Islet precursor cell (in vitro differentiated cells): ENCODE measurements around the gene SIRPD.
"Not testable (repeated sequence)": the region's sequence is repeated elsewhere in the genome, so short reads cannot be mapped to it uniquely, and the experiment has no call there.

Experiments used
- DNase-seq: peaks from one replicate; pipeline ENCODE4 v3.0.0-alpha.2; 2018

The SIRPD gene

DNA sequence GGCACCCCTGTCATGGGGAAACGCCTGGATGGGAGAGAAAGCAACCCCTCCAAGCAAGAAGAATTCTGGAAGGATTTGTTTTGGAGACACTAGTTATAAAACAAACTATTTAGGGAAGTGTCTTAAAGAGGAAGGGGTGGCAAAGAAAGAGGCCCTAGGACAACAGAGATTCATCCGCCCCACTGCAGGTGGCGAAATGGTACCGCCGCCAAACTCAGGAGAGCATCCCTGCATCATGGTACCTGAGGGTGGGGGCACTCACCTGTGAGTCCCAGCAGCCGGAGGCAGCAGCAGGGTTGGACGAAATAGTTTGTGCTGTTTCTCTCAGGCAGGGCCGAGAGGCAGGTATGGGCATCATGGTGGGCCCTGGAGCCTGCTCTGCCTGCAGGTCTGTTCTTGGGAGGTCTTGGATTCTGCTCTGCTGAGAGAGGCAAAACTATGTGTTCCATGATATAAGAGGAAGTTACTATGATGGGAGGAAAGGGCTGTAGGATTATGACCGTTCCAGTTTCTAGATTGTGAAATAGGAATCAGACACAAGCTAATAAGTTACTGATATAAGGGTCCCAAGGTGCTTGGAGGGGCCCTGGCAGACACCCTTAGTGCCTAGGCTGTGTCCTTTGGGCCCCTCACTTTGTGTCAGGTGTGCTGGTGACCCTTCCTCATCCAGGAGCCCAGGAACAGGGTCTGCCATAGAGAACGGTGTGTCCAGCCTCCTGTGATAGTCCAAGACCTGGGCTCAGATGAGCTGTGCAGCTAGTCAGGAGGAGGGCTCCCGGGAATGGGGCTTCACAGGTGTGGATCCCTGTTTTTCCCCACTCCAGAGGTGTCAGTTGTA, 20.4 kb downstream of the SIRPD start:
- DNase-seq = no peak

DNA sequence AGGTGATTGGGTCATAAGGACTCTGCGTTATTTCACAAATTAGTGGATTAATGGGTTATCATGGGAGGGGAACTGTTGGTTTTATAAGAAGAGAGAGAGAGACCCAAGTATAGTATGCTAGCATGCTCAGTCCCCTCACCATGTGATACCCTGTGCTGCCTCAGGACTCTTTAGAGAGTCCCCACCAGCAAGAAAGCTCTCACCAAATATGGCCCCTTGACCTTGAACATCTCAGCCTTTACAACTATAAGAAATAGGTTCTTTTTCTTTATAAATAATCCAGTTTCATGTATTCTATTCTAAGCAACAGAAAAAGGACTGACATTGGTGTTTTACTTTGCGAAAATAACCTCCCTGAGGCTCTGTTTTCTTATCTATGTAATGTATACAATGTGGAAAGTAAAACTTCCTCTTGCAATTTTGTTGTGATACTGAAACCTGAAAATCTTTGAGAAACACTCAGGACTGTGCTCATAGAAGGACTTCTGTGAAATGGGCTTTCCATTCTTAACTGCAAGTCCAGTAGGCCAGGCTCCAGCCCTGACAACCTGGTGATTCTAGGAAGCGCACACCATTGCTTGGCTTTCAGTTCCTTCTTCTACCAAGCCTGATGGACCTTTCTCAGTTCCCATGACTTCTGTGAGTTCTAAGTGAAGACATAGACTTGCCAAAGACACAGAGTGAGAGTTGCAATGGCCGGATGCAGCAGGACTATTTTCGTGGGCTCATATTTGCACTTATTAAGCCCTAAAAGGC, 21.9 kb downstream of the SIRPD start:
- no peak for DNase-seq

DNA sequence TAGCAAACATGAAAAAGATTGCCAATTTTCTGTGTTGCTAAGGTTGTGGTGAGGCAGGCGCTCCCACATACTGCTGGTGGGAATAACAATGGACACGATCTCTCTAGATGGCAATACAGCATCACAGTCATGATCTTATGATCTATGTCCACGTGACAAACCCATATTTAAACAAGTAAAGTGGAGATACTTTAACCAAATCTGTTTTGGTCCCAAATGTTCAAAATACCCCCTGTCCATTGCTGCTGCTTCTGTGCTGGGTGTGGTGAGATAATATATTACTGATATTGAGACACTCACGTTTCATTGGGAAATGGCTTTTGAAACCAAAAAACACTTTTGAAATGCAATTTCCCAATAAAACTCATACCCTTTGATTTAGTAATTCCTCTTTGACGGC, 23.0 kb downstream of the SIRPD start:
- DNase-seq = no peak

- DNase-seq = no peak
Measured at GRCh38 chr20:1533059-1533458, 24.4 kb downstream of the SIRPD start.

DNA sequence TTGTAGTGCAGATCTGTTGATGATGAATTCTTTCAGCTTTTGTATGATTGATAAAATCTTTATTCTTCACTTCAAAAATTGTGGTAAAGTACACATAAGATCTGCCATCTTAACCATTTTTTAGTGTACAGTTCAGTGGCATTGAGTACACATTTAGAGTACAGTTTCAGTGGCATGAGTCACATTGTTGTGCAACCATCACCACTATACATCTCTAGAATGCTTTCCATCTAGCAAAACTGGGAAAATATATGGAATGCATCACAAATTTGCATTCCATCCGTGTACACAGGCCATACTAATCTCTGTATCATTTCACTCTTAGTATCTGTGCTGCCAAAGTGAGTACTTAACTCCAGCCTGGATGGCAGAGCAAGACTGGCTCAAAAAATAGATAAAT, 28.7 kb downstream of the SIRPD start:
- no peak for DNase-seq

DNA sequence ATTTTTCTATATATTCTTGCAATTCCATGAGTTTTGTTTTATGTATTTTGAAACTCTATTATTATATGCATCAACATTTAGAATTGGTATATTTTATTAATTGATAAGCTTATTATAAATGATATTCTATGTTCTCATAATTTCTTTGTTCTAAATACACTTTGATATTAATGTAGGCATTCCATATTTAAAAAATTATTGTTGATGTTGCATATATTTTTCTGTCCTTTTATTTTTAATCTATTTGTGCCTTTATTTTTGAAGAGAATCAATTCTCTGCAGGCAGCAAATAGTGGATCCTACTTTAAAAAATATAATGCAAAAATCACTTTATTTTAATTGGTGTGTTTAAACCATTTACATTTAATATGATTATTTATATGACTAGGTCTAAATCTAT, 29.6 kb downstream of the SIRPD start:
- DNase-seq = no peak

DNA sequence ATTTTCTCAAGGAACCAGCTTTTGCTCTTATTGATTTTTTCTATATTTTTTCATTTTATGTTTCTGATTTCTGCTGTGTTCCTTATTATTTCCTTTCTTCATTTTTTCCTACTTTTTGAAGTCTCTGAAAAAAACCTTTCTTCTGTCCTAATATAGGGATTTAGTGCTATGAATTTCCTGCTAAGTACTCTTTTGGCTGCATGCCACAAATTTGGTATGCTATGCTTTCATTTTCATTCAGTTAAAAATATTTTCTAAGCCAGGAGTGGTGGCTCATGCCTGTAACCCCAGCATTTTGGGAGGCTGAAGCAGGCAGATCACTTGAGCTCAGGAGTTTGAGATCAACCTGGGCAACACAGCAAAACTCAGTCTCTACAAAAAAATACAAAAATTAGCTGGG, 30.6 kb downstream of the SIRPD start:
- no peak for DNase-seq

- no peak for DNase-seq
Measured at GRCh38 chr20:1526310-1526709, 31.2 kb downstream of the SIRPD start.

GRCh38 chr20:1524004-1524403, 33.5 kb downstream of the SIRPD start:
- no peak for DNase-seq

DNA sequence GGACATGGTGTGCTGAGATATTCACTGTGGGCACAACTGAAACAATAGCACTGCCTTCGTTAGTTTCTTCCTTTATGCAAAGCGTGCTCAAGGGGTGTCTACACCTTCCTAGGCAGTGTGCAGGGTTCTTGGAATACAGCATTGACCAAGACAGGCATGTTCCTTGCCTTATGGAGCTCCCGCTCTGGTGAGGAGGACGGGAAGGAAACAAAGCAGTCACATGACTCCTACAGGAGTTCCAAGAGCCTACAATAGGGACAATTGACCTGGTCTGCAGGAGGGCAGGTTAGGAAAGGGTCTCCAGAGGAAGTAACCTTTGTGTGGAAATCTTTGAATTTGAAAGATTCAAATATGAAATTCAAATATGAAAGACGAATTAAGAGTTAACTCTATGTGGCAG, 40.5 kb downstream of the SIRPD start:
- DNase-seq = no peak

- DNase-seq = no peak
Measured at GRCh38 chr20:1513801-1514200, 43.7 kb downstream of the SIRPD start.

DNA sequence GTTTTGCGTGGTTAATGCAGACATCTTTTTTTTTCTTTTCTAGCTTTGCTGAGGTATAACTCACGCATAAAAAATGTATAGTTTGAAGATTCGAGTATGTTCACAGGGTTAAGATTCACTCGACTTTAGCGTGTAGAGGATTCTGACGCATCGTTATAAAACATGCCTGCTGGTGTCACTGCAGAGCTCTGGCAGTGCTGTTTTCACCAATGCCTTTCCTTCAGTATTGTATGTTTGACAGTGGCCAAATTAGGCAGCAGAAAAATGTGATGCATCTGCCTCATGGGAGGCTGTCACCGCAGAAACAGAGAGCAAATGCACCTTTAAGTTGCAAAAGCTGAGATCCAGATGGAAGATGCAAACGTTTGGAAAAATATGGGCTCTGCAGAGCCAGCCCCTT, 48.3 kb downstream of the SIRPD start:
- no peak for DNase-seq

GRCh38 chr20:1508574-1508973, 48.9 kb downstream of the SIRPD start:
- no peak for DNase-seq

GRCh38 chr20:1507276-1507675, 50.2 kb downstream of the SIRPD start:
- no peak for DNase-seq

DNA sequence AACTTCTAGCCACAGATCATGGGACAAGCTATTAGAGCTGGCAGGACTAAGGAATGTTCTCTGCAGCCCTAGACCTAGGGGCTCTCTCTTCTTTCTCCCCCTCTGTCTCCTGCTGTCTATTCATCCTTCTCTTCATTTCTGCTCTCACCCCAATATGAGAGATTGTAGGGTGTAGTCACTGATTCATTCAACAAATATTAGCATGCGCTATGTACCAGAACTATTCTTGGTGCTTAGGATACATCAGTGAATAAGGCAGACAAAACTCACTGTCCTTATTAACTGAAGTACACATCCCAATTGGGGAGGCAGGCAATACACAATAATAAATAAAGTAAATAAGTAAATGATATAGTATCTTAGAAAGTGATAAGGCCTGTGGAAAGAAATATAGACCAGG, 51.6 kb downstream of the SIRPD start:
- DNase-seq = no peak

GRCh38 chr20:1505361-1505760, 52.1 kb downstream of the SIRPD start:
- no peak for DNase-seq

DNA sequence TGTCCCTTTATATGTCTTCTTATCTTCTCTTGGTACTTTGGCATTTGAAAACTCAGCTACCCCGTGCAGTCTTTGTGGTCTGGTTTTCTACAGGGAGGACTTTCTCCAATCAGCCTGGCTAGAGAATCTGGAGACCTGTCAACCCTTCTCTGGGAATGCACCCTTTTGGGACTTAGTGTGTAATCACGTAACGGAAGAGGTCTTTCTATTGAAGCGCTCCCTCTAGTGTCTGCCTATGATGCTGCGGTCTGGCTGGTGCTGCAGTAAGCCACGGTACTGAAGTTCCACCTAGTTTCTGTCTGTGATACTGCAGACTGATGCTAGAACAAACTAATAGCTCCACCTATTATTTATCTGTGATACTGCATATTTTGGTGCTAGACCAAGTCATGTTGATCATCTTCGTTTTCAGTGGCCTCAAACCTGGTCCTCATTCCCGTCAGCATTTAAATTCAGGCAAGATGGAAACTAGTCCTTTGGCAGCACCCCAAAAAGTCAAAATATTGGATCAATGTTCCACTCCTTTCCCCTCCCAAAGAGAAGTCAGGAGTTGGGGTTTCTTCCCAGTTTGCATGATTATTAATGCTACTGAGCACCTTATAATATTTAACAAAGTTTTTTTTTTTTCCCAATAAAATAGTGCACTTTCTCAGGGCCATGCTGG, 53.8 kb downstream of the SIRPD start:
- peak; percentile 90 for DNase-seq

- DNase-seq = peak; percentile 63
Measured at GRCh38 chr20:1500496-1500895, 57.0 kb downstream of the SIRPD start.

GRCh38 chr20:1499528-1500420, 57.7 kb downstream of the SIRPD start:
- DNase-seq = no peak

DNA sequence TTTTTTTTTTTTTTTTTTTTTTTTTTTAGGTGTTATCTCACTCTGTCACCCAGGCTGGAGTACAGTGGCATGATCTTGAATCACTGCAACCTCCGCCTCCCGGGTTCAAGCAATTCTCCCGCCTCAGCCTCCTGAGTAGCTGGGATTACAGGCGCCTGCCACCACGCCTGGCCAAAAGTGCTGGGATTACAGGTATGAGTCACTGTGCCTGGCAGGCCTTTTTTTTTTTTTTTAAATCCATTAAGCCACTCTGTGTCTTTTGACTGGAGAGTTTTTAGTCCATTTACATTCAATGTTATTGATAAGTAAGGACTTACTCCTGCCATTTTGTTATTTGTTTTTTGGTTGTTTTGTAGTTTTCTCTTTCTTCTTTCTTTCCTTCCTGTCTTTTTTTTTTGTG, 60.1 kb downstream of the SIRPD start:
- DNase-seq = not testable (repeated sequence)

DNA sequence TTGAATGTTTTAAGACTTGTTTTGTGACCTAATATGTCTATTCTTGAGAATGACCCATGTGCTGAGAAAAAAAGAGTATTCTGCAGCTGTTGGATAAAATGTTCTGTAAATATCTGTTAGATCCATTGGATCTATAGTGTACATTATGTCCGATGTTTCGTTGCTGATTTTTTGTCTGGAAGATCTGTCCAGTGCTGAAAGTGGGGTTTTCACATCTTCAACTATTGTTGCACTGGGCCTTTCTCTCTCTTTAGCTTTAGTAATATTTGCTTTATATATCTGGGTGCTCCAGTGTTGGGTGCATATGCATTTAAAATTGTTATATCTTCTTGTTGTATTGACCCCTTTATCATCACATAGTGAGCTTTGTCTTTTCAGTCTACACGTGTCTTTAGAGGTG, 60.6 kb downstream of the SIRPD start:
- DNase-seq = no peak

DNA sequence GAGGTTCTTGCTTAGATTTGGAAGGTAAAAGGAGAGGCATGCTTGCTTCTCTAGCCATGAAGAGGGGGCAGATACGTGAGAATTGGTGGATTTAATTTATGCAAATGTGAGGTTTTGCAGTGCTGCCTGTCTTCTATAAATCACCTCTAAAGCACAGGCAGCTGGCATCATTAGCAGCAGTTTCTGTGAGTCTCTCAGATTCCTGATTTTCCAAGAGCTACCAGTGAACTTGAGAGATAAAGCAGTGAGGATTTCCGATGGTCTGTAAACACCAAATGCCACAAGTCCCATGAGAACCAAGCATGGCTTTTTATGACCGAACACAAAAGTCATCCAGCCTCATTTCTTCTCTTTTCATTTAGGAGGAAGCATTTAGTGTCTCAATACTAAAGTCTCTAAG, 63.1 kb downstream of the SIRPD start:
- no peak for DNase-seq

DNA sequence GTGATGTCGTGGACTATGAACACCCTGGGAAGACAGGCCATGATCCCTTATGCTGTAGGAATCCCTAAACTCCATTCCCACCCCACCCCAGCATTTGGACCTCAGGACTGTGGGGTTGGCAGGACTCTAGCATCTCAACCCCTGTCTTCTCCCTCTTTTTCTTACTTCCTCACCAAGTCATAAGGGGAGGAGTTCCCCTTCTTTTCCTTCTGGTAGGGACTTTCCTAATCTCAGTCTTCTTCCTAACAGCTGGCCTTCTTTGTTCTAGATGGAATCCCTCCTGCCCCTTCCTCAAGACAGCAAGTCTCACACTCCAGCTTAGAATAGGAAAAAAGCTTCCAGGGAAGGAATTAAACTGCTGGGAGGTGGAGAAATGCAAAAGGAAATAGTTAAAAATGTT, 64.0 kb downstream of the SIRPD start:
- no peak for DNase-seq
